Amygdala (tissue), 56 donors: ENCODE data around the gene ASB18.

Experiments used
- DNase-seq, 56 donors: peaks; one replicate each; lab custom pipeline; 2025; lab: John Stamatoyannopoulos, UW

Gene ASB18

DNA sequence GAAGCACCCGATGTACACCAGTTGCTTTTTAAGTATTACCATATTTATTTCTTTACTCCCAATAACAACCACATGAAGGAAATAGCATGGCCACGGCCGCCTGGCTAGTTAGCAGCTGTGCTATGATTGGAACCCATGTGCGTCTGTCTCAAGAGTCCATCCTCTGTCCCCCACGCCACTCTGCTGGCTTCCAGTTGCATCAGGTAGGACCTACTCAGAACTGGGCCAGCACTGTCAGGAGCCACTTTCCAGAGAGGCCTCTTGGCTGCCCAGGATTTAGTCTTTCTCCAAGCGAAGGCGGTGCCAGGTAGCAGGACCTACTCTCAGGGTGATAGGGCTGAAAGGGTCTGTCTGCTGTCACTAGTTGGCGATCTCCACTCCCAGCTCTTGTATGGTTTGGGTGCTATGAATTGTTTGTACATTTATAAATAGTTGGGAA, 22.1 kb downstream of the ASB18 start:
- no peak for DNase-seq

DNA sequence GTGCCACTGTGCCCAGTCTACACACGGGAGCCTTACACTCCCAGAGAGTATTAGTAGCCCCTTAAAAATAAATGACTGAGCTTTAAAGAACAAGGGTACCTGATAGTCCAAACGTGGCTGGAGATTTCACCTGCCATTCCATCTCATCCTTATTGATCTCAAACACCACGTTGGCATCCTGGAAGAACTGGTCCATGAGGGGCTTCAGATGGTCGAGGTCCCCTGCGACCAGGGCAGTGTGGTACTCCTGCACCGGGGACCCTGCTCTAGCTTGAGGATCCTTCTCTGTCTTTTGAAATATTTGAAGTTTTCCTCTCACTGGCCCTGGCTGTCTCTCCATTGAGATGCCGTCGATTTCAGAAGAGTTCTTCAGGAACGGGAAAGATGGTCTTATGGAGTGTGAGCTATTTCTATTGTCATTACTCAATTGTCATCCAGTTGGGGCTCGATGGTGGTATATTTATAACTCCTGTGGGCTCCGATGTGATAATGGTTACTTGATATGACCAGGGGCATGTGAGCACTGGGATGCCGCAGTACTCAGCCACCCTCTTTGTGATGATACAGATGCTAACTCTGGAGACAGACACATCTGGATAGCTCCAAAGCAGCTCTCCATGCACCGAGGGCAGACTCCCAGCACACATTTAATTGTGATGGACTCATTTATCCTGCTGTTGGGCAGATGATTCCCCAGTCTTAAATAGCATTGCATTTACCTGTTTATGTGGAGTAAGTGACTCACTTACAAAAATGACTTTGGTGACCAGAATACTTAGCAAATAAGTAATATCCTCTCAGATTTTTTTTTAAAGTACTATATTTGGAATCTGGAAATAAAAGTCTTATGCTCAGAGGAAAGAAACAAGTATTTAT, 22.8 kb downstream of the ASB18 start:
- DNase-seq, result no peak

DNA sequence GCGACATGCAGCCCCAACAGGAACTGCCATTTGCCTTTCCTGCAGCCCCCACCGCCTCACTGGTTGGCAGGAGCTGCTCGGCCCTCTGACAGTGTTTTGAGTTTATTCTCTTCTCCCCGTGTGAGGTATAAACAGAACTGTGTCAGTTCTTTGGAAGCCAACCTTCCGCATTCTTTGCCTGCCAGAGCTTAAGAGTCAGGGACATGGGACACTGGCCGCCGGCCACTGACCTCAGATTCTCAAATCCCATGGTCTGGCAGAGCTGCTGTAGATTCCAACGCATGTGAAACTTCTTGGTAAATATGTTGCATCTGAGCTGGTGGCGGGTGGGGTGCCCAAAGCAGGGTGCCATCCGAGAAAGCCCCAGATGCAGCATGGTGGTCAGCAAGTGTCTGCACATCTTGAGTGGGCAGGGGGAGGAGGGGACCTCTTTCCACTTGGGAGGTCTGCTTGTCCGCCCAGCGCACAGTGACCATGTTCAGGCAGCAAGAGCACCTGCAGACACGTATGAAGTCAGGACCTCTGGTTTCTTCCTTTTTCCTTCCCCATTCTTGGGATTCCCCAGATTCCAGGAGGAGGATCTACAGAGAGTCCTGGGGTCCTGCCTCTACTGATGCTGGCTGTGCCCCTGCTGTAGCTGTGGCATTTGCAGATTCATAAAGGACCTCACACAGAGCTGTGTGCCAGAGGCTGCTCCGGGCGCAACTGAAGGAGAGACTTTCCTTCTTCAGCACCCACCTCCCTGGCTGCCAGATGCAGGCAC, 23.8 kb downstream of the ASB18 start:
- DNase-seq, result no peak

DNA sequence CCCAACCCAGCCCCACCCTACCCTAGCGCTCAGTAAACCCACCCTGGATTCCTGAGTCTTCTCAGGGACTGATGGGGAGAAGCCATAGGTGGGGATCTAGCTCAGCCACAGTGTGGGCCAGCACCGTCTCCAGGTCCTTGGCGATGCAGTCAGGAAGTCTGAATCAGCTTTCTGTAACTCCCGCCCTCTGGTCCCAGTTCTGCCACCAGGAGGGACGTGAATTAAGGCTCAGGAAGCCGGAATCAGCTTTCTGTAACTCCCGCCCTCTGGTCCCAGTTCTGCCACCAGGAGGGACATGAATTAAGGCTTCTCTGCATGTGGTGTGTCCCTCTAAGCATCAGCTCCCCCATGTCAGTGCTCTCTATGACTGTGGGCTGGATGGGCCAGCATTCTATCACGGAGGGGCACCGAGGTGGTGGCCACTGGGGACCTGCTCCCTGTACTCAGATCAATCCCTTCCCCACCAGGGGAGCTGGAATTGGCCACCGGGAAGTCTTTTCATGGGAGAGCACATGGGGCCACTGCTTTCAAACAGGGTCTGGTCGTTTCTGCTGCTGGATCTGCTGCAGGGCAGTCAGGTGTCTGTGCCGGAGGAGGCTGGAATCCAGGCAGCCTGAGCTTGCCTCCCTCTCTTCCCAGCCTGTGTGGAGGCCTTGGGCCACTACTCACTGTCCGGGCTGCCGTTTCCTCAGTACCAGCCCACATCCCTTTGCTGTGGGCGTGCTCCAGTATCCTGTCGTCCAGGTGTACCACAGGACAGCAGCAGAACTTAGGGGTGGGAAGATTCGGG, 24.7 kb downstream of the ASB18 start:
- no peak for DNase-seq

DNA sequence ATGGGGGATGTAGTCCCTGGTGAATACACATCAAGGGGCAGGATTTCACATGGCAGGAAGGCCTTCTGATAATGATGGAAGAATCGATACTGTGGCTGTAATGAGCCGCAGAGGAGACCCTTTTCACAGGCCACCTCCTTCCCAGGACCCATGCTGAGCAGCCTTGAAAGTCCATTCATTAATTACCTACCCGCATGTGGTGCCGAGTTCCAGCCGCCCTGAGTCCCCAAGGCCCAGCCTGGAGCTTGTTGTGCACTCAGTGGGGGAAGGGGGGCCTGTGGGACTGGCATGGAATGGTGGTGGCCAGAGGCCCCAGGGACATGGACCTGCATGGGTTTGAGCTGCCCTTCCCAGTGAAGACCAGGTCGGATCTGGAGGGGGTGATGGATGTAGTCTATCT, 25.5 kb downstream of the ASB18 start:
- DNase-seq, result no peak

DNA sequence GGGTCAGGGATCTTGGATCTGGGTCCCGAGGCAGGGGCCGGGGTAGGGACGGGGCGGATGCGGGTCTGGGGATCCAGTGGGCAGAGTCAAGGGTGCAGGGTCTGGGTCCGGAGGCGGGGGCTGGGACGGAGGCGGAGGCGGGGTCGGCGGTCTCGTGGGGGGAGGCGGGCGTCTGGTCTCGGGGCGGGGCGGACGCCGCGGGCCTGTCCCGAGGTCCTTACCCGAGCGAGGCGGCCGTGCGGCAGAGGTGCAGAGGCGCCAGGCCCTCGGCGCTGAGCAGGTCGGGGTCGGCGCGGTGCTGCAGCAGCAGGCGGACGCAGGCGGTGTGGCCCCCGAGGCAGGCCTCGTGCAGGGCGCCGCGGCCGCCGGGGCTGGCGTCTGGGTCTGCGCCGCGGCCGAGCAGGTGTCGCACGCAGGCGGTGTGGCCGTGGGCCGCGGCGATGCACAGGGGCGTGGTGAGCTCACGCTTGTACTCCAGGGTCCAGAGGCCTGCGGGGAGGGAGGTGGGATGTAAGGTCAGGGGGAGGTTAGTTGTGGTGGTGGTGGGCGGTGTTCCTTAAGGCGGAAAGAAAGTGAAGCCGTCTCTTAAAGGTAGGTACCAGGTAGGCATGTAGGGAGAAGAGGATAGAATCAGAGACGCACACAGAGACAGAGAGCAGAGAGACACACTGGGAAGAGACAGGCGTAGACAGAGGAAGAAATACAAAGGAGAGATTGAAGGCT, 26.6 kb downstream of the ASB18 start:
- no peak for DNase-seq

DNA sequence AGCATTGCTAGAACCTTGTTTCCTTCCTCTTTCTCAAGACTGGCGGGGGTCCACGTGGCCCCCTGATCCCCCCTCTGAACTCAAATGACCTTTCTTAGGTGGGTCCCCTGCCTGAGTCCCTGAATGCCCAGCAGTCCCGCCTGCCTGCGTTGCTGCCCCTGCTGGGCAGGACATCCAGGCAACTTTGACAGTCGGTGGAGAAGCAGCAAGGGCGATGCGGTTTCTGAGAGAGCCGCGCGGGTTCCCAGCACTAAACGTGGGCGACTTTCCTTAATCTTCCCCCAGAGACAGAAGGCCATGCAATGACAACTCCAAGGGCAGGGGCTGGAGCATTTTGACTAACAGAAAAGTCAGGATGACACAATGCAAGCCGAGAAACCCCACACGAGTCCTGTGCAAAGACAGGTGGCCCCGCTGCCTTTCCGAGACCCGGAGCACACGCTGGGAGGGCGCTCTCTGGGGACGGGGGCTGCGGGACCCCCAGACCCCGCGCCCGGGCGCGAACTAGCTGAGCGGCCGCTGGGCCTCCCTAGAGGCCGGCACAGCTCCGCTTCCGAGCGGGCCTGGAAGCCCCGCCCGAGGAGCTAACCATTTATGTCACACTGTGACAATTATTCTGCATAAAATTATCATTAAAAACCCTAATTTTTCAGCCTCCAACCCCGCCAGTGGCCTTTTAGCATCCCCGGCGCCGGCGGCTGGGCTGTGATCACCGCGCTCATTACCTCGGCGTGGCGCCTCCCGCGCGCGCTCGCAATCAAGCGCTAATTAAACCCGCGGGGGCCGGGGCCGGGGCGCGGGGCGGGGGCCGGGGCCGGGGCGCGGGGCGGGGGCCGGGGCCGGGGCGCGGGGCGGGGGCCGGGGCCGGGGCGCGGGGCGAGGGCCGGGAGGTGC, 27.4 kb downstream of the ASB18 start:
- DNase-seq, result no peak

DNA sequence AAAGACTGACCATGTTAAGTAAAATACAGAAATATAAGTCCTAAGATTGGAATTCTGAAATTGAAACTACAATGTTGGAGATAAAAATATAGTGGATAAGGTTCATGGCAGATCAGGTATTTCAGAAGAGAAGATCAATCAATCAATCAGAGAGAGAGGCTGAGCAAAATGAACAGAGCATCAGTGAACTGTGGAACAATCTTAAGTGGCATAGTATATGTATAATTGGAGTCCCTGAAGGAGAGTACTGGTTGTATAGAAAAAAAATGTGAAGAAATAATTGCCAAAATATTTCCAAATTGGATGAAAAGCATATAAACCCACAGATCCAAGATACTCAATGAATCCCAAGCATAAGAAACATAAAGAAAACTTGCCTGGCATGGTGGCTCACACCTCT, 35.0 kb downstream of the ASB18 start:
- no peak for DNase-seq

DNA sequence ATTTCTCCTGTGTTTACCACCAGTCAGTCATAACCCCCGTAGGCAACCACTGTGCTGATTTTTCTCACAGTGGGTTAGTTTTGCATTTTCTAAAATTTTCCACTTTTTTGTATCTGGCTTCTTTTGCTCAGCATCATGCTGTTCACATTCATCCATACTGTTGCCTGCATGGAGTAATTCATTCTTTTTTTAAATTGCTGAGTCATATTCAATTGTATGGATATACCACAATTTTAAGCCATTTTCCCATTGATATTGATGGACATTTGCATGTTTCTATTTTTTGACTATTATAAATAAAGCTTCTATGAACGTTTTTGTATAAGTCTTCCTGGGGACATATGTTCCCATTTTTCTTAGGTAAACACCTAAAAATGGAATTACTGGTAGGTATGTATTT, 40.5 kb downstream of the ASB18 start:
- no peak for DNase-seq

DNA sequence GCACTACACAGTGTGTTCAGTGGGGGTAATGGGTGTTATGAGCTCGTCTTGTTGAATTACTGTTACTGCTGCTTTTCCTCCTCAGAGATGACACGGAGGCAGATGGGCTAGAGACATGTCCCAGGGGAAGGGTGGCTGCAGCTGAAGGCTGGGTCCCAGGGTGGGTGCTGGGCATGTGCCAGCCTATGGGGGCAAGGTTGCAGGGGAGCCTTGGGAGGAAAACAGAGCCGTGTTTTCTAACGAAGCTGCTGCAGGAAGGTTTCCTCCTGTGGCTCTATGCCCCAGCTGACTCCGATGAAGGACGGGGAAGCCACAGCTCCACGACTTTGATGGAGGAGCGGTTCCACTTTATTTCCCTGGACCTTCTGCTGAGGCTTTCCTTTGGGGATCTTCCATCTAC, 42.4 kb downstream of the ASB18 start:
- no peak for DNase-seq

DNA sequence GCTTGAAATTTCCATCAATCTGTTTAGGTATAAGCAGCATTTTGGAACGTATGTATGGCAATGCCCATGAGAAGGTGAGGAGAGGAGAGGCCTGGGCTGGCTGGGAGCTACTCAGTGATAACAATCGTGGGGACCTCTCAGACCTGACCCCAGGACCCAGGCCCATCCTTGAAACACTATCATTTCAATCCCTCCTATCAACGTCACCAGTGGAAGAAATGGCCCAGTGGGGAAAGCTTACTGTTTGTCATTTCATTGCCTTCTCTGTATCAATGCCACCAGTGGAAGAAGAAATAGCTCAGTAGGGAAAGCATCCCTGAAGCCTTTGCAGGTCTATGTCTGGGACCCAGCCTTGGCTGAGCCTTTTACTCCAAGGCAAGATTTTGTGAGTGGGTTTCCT, 44.8 kb downstream of the ASB18 start:
- DNase-seq, result no peak

DNA sequence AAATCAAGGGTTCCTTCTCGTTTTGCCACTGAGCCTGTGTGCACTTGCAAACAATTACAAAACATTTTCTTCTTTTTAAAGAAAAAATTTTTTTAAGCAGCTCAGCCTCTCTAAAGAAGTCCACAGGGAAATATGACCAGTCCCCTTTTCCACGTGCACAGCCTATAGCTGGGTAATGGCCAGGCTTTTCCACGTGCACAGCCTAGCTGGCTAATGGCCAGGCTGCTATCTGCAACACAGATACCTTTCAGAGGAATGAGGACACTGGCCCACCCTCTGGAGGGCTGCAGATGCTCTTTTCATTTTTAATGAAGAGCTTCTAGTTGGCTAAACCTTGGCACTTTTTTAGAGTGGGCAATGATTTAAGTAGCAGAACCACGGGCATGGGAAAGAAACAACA, 46.3 kb downstream of the ASB18 start:
- DNase-seq, result no peak

DNA sequence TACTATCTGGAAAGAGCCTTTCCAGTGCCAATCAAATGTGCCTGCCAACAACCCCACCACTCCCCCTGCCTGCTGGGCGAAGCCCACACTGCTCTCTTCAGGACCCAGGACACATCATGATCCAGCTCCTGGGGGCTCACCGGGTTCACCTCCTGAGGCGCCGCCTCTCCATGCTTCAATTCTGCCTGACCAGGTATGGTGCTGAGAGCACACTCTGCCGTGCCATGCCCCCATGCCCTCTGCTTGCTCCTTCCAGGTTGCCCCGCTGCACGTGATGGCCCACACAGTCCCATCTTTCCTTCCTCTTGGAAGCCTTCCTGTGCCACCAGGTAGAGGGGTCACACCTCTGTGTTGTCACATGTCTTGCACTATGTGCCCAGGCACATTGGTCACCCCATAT, 47.5 kb downstream of the ASB18 start:
- DNase-seq, result no peak

DNA sequence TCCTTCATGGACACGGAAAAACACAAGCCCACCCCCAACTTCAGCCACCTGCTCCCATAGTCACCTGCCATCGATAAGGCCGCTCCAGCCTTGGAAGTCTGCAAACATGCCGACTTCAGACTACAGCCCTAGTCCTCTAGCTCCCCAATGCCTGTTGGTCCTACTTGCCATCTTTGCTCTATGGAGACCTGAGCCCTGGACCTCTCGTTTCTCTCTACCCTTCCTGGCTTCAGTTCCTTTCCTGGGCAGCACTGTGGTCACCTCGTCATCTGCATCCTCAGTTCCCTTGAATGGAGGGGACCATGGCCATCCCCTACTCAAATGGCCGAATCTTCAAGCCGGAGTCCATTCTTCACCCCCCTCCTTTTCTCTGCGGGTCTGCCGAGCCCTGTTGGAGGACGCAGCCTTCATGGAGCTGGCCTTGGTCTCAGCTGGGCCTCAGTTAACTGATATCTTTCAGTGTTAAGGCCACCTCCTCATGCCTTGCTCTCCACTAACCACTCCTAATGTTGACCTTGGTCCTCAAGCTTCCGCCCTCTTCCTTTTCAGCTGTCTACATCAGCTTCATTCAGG, 48.4 kb downstream of the ASB18 start:
- DNase-seq, result no peak

DNA sequence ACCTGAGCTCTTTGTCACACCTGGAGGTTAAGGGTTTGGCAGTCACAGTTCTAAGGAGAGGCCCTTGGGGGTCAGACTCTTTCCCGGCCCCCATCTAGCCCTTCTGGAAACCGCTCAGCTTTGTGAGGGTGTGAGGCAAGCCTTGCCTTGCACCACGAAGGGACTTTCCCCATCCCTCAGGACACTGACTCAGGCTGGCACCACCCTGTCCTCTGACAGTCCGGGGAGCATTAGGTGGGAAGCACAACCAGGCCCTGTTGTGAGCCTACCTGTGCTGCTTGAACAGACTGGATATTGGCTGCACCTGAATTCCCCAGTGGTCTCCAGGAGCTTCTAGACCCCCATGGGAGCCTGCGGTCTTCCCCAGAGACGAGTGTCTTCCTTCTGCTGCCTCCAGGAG, 49.0 kb downstream of the ASB18 start:
- no peak for DNase-seq

DNA sequence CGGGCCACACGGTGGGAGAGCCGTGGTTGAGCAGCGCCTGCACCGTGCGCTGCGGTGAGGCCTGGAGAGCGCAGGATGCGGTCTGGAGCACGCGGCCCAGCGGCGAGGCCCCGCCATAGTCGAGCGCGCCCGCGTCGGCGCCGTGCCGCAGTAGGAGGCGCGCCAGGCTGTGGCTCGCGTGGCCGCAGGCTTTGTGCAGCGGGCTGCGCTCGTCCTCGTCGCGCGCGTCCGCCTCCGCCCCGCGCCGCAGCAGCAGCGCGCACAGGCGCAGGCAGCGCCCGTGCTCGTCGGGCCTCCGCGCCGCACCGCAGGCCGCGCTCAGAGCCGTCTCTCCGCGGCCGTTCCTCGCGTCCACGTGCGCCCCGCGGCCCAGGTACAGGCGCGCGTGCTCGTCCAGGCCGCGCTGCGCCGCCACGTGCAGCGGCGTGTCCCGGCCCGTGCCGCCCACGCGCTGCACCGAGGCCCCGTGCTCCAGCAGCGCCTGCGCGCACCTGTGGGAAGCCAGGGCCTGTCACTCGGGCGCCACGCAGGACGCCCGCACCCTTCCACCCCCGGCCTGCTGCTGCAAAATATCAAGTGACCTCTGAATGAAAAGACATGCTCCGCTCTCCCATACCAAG, 49.7 kb downstream of the ASB18 start:
- DNase-seq, result no peak

DNA sequence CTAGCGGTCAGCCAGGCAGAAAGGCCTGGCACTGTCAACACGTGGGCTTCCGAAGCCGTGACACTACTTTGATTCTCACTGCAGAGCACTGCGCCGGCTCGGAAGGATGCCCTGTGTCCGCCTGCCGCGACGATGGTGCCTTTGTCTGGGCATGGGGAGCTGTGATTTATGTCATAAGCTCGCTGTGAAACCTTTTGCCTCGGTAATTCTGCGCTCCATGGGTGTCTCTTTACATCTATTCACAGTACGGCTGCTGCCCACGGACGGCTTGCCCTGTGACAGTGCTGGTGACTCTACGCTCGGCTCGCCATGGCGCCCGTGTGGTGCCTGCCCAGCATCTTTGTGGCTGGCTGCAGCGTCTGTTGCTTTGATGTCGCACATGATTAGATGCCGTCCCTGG, 52.9 kb downstream of the ASB18 start:
- DNase-seq, result no peak

DNA sequence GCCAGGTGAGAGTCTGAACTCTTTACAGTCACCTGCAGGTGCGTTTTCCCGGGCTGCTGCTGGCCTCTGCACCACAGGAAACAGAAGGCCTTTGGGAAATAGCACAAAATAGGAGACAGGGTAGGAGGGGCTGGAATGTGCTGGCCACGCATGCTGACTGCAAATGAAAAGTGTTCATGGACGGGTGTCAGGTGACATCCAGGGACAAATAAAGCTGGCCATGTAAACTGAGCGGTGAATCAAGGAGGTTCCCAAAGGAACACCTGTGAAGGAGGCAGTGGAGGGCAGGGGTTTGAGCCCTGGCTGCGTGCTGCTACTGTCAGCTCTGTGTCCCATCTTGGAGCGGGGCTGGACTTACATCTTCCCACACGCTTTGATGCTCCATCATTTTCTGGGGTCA, 53.7 kb downstream of the ASB18 start:
- no peak for DNase-seq

DNA sequence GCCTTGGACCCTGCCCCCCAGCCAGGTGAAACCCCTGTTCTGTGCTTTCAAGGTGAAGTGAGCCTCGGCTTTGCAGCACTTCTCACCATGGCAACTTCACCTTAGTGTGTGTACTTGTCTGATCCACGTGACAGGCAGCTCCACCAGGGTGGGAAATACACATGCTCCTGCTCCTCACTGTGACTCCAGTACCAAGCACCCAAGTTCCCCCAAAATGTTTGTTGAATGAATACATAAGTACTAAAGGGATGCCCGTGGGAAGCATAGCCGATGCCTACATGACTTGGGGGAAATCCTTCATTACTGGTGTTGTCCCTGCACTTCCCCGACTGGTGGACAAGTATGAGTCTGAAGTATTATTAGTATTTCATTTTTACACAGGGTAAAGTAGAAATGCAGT, 54.2 kb downstream of the ASB18 start:
- no peak for DNase-seq
